ENCODE measurements around the gene SPATA25. TPM values are rescaled to one million over a fixed set of nuclear protein-coding genes. Genes with fewer than 3 reads are reported as not detected.
A peak's percentile ranks its signal among the peaks of the same experiment; 100 is the strongest.

Gene SPATA25
- total and polyA plus RNA-seq, 2 donors (not counting 1 experiment from before 2014, with no cell fraction given) = 0.19 to 3.6 TPM

DNA sequence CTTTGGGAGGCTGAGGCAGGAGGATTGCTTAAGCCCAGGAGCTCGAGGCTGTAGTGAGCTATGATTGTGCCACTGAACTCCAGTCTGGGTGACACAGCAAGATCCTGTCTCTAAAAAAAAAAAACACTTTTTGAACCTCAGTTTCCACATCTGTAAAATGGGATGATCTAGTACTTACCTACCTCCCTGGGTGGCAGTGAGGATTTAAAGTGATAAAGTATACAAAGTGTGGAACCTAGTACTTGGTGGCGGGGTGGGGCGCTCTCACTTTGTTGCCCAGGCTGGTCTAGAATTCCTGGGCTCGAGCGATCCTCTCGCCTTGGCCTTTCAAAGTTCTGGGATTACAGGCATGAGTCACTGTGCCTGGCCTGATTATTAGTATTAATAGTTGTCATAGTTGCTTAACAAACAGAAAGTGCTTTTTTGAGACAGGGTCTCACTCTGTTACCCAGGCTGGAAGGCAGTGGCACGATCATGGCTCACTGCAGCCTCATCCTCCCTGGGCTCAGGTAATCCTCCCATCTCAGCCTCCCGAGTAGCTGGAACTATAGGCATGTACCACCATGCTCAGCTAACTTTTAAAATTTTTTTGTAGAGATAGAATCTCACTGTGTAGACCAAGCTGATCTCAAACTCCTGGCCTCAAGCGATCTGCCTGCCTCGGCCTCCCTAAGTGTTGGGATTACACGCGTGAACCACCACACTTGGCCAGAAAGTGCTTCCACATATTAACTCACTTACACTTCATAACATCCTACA lies 31.5 kb upstream of the SPATA25 start:
- Histone ChIP-seq H3K9me3 (ENCODE audit: control insufficient read depth, insufficient read depth, low read depth, low read length) (no peaks in the 10 kb centered on the region), H4K20me1 (ENCODE audit: control insufficient read depth, extremely low read depth, insufficient read depth, low read length) (no peaks in the 10 kb centered on the region), H3K27ac (ENCODE audit: insufficient read depth, low read length) (peak overlapping the region; percentile 18), H3K4me2 (ENCODE audit: extremely low read depth, insufficient read depth, low read length) (no peak overlapping the region), H3K4me1 (ENCODE audit: control insufficient read depth, extremely low read depth, insufficient read depth, low read length) (peaks cover 21% of the 10 kb centered on the region), H3K36me3 (ENCODE audit: control insufficient read depth, insufficient read depth, low read length) (no peaks in the 10 kb centered on the region), H2AFZ (ENCODE audit: low read length) (no peak overlapping the region), H3K9ac (ENCODE audit: insufficient read depth, low read length) (no peak overlapping the region), H3K27me3 (ENCODE audit: control insufficient read depth, insufficient read depth, low read length) (no peaks in the 10 kb centered on the region), H3K4me3 (replicated peaks in 1 of 4; ENCODE audit: control extremely low read depth in 1 of 4, insufficient read depth in 1 of 4, low read depth in 3 of 4, low read length in 4 of 4) (no peak overlapping the region), H3K79me2 (ENCODE audit: control insufficient read depth, insufficient read depth, low read length) (no peaks in the 10 kb centered on the region)
- peak; percentile 29 to 44 for DNase-seq (ENCODE audit: low read depth in 2 of 2)
- TF ChIP-seq EZH2 (IDR thresholded peaks at IDR 0.05; ENCODE audit: low read length, missing control alignments) = no peak
- TF ChIP-seq, protein P1, sequence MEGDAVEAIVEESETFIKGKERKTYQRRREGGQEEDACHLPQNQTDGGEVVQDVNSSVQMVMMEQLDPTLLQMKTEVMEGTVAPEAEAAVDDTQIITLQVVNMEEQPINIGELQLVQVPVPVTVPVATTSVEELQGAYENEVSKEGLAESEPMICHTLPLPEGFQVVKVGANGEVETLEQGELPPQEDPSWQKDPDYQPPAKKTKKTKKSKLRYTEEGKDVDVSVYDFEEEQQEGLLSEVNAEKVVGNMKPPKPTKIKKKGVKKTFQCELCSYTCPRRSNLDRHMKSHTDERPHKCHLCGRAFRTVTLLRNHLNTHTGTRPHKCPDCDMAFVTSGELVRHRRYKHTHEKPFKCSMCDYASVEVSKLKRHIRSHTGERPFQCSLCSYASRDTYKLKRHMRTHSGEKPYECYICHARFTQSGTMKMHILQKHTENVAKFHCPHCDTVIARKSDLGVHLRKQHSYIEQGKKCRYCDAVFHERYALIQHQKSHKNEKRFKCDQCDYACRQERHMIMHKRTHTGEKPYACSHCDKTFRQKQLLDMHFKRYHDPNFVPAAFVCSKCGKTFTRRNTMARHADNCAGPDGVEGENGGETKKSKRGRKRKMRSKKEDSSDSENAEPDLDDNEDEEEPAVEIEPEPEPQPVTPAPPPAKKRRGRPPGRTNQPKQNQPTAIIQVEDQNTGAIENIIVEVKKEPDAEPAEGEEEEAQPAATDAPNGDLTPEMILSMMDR (conservative IDR thresholded peaks at IDR 0.05 in 1 of 2, IDR thresholded peaks at IDR 0.05 in 1 of 2; ENCODE audit: low read depth in 1 of 2, low read length in 2 of 2) = no peak

DNA sequence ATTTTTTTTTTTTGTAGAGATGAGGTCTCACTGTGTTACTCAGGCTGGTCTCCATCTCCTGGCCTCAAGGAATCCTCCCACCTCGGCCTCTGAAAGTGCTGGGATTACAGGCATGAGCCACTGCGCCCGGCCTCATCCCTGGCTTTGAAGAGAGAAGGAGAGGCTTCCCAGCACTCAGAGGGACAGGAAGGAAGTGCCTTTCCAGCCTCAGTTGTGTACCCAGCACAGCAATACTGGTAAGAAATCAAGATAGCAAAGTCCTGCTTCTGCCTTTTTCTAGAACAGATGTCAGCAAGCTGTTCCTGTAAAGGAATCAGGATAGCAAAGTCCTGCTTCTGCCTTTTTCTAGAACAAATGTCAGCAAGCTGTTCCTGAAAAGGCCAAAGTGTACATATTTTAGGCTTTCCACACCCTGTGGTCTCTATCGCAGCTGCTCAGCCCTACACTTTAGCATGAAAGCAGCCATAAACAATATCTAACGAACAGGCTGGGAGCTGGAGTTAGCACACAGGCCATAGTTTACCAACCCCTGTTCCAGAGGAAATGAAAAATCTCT lies 30.8 kb upstream of the SPATA25 start:
- DNase-seq (ENCODE audit: low read depth in 2 of 2) = peak; percentile 6 to 91
- H3K9ac ChIP-seq (ENCODE audit: insufficient read depth, low read length) = no peak overlapping the region

GRCh38 chr20:45917790-45918141 lies 30.3 kb upstream of the SPATA25 start:
- no peak overlapping the region for H3K9ac ChIP-seq (ENCODE audit: insufficient read depth, low read length)

More for the DNA sequence above, 30.8 kb upstream of the SPATA25 start:
- no peak overlapping the region for H3K4me3 ChIP-seq (replicated peaks in 1 of 4; ENCODE audit: control extremely low read depth in 1 of 4, insufficient read depth in 1 of 4, low read depth in 3 of 4, low read length in 4 of 4)
- H3K27ac ChIP-seq (ENCODE audit: insufficient read depth, low read length) = peak overlapping the region; percentile 18
- H2AFZ ChIP-seq (ENCODE audit: low read length) = peak overlapping the region; percentile 10
- no peaks in the 10 kb centered on the region for H3K27me3 ChIP-seq (ENCODE audit: control insufficient read depth, insufficient read depth, low read length)
- no peaks in the 10 kb centered on the region for H3K9me3 ChIP-seq (ENCODE audit: control insufficient read depth, insufficient read depth, low read depth, low read length)
- H3K4me2 ChIP-seq (ENCODE audit: extremely low read depth, insufficient read depth, low read length) = no peak overlapping the region
- no peaks in the 10 kb centered on the region for H3K79me2 ChIP-seq (ENCODE audit: control insufficient read depth, insufficient read depth, low read length)
- peaks cover 21% of the 10 kb centered on the region for H3K4me1 ChIP-seq (ENCODE audit: control insufficient read depth, extremely low read depth, insufficient read depth, low read length)
- TF ChIP-seq EZH2 (IDR thresholded peaks at IDR 0.05; ENCODE audit: low read length, missing control alignments) = no peak
- TF ChIP-seq, protein P1 (conservative IDR thresholded peaks at IDR 0.05 in 1 of 2, IDR thresholded peaks at IDR 0.05 in 1 of 2; ENCODE audit: low read depth in 1 of 2, low read length in 2 of 2) = no peak
- H4K20me1 ChIP-seq (ENCODE audit: control insufficient read depth, extremely low read depth, insufficient read depth, low read length) = no peaks in the 10 kb centered on the region
- H3K36me3 ChIP-seq (ENCODE audit: control insufficient read depth, insufficient read depth, low read length) = no peaks in the 10 kb centered on the region

More at GRCh38 chr20:45917790-45918141, 30.3 kb upstream of the SPATA25 start:
- H3K27me3 ChIP-seq (ENCODE audit: control insufficient read depth, insufficient read depth, low read length) = no peaks in the 10 kb centered on the region
- H2AFZ ChIP-seq (ENCODE audit: low read length) = no peak overlapping the region
- DNase-seq (ENCODE audit: low read depth in 2 of 2) = peak; percentile 49 to 71
- H3K9me3 ChIP-seq (ENCODE audit: control insufficient read depth, insufficient read depth, low read depth, low read length) = no peaks in the 10 kb centered on the region
- peaks cover 21% of the 10 kb centered on the region for H3K4me1 ChIP-seq (ENCODE audit: control insufficient read depth, extremely low read depth, insufficient read depth, low read length)
- H3K36me3 ChIP-seq (ENCODE audit: control insufficient read depth, insufficient read depth, low read length) = no peaks in the 10 kb centered on the region
- TF ChIP-seq EZH2 (IDR thresholded peaks at IDR 0.05; ENCODE audit: low read length, missing control alignments) = no peak
- TF ChIP-seq, protein P1 (conservative IDR thresholded peaks at IDR 0.05 in 1 of 2, IDR thresholded peaks at IDR 0.05 in 1 of 2; ENCODE audit: low read depth in 1 of 2, low read length in 2 of 2) = no peak
- H3K27ac ChIP-seq (ENCODE audit: insufficient read depth, low read length) = peak overlapping the region; percentile 18
- no peaks in the 10 kb centered on the region for H4K20me1 ChIP-seq (ENCODE audit: control insufficient read depth, extremely low read depth, insufficient read depth, low read length)
- H3K4me3 ChIP-seq (replicated peaks in 1 of 4; ENCODE audit: control extremely low read depth in 1 of 4, insufficient read depth in 1 of 4, low read depth in 3 of 4, low read length in 4 of 4) = no peak overlapping the region
- no peak overlapping the region for H3K4me2 ChIP-seq (ENCODE audit: extremely low read depth, insufficient read depth, low read length)
- no peaks in the 10 kb centered on the region for H3K79me2 ChIP-seq (ENCODE audit: control insufficient read depth, insufficient read depth, low read length)
